ENCODE measurements around the gene ASCL2. TPM values are rescaled to one million over a fixed set of nuclear protein-coding genes. Genes with fewer than 3 reads are reported as not detected.

ASCL2 gene
- total RNA-seq, 1 donor = not detected

DNA sequence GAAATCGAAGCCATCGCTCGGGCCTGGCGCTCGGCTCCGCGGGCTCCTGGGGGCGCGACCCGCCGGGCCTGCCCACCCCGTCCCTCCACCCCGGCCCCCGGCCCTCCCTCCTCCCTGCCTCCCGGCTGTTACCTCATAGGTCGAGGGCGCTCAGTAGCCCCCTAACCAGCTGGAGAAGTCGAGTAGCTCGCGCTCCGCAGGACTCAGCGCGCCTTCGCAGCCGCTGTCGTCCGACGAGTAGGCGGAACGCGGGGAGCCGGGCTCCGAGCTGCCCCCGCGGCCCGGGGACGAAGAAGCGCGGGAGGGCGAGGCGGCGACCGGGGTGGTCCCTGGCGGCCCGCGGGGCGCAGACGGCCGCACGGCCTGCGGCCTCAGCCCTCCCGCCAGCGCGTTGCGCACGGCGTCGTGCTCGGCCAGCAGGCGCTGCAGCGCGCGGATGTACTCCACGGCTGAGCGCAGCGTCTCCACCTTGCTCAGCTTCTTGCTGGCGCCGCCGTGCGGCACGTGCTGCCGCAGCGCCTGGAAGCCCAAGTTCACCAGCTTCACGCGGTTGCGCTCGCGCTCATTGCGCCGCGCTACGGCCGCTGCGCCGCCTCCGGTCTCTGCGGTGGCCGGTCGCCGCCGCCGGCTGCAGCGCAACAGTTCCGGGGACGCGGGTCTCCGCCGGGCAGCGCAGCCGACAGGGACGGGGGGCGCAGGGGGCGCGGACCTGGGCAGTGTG lies 627 bp downstream of the ASCL2 start:
- H4K20me1 ChIP-seq (ENCODE audit: insufficient read depth, low read length) = no peaks in the 10 kb centered on the region
- no peak overlapping the region for H3K4me3 ChIP-seq (ENCODE audit: insufficient read depth, low read length)
- no peaks in the 10 kb centered on the region for H3K4me1 ChIP-seq (ENCODE audit: insufficient read depth, low read length)
- H3K4me2 ChIP-seq (ENCODE audit: insufficient read depth, low read length) = no peak overlapping the region
- peaks cover 37% of the 10 kb centered on the region for H3K27me3 ChIP-seq (ENCODE audit: insufficient read depth, low read length)
- H3K36me3 ChIP-seq (ENCODE audit: insufficient read depth, low read length) = no peaks in the 10 kb centered on the region
- H3K79me2 ChIP-seq (ENCODE audit: insufficient read depth, low read length) = no peaks in the 10 kb centered on the region
- H2AFZ ChIP-seq (ENCODE audit: low read length) = no peak overlapping the region
- TF ChIP-seq, protein P1, sequence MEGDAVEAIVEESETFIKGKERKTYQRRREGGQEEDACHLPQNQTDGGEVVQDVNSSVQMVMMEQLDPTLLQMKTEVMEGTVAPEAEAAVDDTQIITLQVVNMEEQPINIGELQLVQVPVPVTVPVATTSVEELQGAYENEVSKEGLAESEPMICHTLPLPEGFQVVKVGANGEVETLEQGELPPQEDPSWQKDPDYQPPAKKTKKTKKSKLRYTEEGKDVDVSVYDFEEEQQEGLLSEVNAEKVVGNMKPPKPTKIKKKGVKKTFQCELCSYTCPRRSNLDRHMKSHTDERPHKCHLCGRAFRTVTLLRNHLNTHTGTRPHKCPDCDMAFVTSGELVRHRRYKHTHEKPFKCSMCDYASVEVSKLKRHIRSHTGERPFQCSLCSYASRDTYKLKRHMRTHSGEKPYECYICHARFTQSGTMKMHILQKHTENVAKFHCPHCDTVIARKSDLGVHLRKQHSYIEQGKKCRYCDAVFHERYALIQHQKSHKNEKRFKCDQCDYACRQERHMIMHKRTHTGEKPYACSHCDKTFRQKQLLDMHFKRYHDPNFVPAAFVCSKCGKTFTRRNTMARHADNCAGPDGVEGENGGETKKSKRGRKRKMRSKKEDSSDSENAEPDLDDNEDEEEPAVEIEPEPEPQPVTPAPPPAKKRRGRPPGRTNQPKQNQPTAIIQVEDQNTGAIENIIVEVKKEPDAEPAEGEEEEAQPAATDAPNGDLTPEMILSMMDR (IDR thresholded peaks at IDR 0.05; ENCODE audit: extremely low read depth, low read depth, low read length) = no peak
- DNase-seq (ENCODE audit: insufficient read length, low spot score, missing footprints) = peak; percentile 86
- H3K9me3 ChIP-seq (ENCODE audit: low read depth, low read length) = no peaks in the 10 kb centered on the region
- H3K27ac ChIP-seq (ENCODE audit: low read depth, low read length) = no peak overlapping the region

DNA sequence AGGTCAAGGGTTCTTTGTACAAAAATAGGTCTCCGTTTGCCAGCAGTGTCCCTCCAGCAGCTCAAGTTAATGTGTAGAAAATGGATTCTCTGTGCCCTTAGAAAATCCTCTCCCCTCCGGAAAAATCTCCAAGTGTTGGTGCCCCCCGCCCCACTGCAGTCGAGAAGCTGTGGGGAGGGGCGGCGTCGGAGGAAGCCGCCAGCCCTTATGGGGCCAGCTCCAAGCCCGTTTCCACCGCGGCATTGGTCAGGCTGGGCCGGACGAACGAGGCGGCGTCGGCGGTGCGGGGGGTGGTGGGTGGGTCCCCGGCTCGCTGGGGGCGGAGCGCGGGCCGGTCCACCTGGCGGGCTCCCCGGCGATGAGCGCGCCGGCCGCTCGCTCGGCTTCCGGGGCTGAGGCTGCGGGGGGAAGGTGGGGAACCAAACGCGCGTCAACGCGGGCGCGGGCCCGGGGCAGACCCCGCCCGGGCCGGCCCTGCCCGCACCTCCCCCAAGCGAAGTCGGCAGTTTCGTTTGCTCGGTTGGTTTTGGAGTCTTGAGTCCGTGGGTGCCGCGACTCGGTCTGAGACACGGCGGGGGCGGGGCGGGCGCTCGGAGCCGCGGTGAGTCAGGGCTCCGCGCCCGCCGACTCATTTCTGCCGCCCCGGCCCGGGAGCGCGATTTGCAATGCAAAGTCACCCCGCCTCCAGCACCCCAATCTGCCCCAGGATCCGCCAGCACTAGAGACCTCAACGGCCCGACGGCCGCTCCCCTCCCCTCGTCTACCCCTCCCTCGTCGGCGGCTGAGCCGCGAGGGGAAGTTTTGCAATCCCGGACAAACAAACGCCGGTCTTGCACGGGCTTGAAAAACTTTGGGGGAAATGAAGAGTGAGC lies 1.4 kb downstream of the ASCL2 start:
- TF ChIP-seq, protein P1 (IDR thresholded peaks at IDR 0.05; ENCODE audit: extremely low read depth, low read depth, low read length) = no peak
- Histone ChIP-seq H3K27me3 (ENCODE audit: insufficient read depth, low read length) (peaks cover 37% of the 10 kb centered on the region), H3K27ac (ENCODE audit: low read depth, low read length) (no peak overlapping the region), H3K4me2 (ENCODE audit: insufficient read depth, low read length) (peak overlapping the region; percentile 18), H3K4me3 (ENCODE audit: insufficient read depth, low read length) (peak overlapping the region; percentile 37), H3K36me3 (ENCODE audit: insufficient read depth, low read length) (no peaks in the 10 kb centered on the region), H3K79me2 (ENCODE audit: insufficient read depth, low read length) (no peaks in the 10 kb centered on the region), H2AFZ (ENCODE audit: low read length) (no peak overlapping the region), H3K4me1 (ENCODE audit: insufficient read depth, low read length) (no peaks in the 10 kb centered on the region), H4K20me1 (ENCODE audit: insufficient read depth, low read length) (no peaks in the 10 kb centered on the region), H3K9me3 (ENCODE audit: low read depth, low read length) (no peaks in the 10 kb centered on the region)
- DNase-seq (ENCODE audit: insufficient read length, low spot score, missing footprints) = peak; percentile 90

DNA sequence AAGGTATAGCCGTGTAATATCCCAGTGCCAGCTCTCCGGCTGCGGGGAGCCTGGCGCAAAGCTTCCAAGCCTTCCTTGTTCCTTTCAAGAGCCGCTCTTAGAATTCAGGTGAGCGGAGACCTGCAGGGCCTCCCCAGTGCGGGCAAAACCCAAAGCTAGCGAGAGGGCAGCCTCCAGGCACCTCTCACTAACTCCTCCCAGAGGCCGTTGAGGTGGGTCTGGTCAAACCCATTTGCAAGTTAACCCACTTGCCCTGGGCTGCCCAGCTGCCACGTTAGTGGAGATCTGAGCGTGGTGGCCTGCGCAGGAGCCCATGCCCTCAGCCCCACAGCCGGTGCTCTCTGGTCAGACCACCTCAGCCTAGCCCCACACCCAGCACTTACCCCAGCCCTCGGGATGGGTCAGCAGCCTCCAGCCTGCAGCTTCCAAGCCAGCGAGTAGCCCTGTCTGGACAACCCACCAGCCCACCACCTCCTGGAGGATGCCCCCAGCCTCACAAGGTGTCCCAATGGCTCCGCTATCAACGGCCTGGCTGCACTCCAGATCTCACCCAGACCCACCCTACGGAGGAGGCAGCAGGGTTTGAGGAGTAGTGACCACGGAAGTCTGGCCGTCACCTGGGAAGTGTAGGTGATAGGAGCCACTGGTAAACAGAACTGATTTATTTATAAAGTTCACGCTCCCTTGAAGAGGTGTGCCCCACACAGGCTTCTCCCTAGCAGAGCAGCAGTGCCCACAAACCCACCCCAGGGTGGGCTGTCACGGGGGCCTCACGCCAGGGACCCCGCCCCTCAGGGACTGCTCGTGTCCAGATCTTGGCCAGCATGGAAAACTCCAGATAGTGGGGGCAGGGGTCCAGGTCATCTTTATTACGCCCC lies 2.3 kb downstream of the ASCL2 start:
- DNase-seq (ENCODE audit: insufficient read length, low spot score, missing footprints) = peak; percentile 76

More for the DNA sequence above, 2.3 kb downstream of the ASCL2 start:
- Histone ChIP-seq H3K27ac (ENCODE audit: low read depth, low read length) (no peak overlapping the region), H3K27me3 (ENCODE audit: insufficient read depth, low read length) (peaks cover 33% of the 10 kb centered on the region), H3K4me3 (ENCODE audit: insufficient read depth, low read length) (no peak overlapping the region), H3K4me1 (ENCODE audit: insufficient read depth, low read length) (no peaks in the 10 kb centered on the region), H3K9me3 (ENCODE audit: low read depth, low read length) (no peaks in the 10 kb centered on the region), H4K20me1 (ENCODE audit: insufficient read depth, low read length) (no peaks in the 10 kb centered on the region), H2AFZ (ENCODE audit: low read length) (no peak overlapping the region), H3K79me2 (ENCODE audit: insufficient read depth, low read length) (no peaks in the 10 kb centered on the region), H3K4me2 (ENCODE audit: insufficient read depth, low read length) (no peak overlapping the region), H3K36me3 (ENCODE audit: insufficient read depth, low read length) (no peaks in the 10 kb centered on the region)
- TF ChIP-seq, protein P1 (IDR thresholded peaks at IDR 0.05; ENCODE audit: extremely low read depth, low read depth, low read length) = no peak

All from osteoblast (primary cell).